ENCODE data around the gene SEZ6.

SEZ6 gene

DNA sequence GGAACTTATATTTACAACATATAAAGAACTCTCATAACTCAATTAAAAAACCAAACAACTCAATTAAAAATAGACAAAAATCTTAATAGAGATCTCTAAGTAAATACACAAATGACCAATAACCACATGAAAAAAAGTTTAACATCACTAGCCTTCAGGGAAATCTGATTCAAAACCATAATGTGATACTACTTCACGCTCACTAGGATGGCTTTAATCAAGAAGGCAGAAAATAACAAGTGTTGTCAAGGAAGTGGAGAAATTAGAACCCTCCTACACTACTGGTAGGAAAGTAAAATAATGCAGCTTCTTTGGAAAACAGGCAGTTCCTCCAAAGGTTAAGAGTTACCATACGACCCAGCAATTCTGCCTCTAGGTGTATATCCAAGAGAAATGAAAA is 62.9 kb downstream of the SEZ6 start:
- Histone ChIP-seq H3K4me1 (ENCODE audit: control insufficient read depth, insufficient read depth, low read length) (peaks cover 37% of the 10 kb centered on the region), H3K4me3 (ENCODE audit: low read depth, low read length) (no peak overlapping the region), H3K9me3 (ENCODE audit: control insufficient read depth, insufficient read depth, low read depth, low read length) (no peaks in the 10 kb centered on the region), H3K36me3 (ENCODE audit: control insufficient read depth in 2 of 2, insufficient read depth in 1 of 2, low read length in 2 of 2) (peaks cover 38 to 48% of the 10 kb centered on the region in 2 experiments), H3K27ac (ENCODE audit: extremely low read depth, low read depth, low read length) (no peak overlapping the region)
- ChIA-PET CTCF (interaction anchor here (1.1 to 1.3 kb wide), 4 partner anchors 10 to 216 kb away, joined by 3 to 6 read pairs (median 4); no protein-coding TSS in a partner anchor), POLR2A (no interaction called here)
- TF ChIP-seq, protein P1, sequence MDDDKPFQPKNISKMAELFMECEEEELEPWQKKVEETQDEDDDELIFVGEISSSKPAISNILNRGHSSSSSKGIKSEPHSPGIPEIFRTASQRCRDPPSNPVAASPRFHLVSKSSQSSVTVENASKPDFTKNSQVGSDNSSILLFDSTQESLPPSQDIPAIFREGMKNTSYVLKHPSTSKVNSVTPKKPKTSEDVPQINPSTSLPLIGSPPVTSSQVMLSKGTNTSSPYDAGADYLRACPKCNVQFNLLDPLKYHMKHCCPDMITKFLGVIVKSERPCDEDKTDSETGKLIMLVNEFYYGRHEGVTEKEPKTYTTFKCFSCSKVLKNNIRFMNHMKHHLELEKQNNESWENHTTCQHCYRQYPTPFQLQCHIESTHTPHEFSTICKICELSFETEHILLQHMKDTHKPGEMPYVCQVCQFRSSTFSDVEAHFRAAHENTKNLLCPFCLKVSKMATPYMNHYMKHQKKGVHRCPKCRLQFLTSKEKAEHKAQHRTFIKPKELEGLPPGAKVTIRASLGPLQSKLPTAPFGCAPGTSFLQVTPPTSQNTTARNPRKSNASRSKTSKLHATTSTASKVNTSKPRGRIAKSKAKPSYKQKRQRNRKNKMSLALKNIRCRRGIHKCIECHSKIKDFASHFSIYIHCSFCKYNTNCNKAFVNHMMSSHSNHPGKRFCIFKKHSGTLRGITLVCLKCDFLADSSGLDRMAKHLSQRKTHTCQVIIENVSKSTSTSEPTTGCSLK (tag by site-specific recombination; IDR thresholded peaks at IDR 0.05) = no peak
- no peak for TF ChIP-seq ZSCAN16 (tag by site-specific recombination; IDR thresholded peaks at IDR 0.05)
- no peak for TF ChIP-seq ZNF140 (tag by site-specific recombination; IDR thresholded peaks at IDR 0.05)
- TF ChIP-seq, protein P2, sequence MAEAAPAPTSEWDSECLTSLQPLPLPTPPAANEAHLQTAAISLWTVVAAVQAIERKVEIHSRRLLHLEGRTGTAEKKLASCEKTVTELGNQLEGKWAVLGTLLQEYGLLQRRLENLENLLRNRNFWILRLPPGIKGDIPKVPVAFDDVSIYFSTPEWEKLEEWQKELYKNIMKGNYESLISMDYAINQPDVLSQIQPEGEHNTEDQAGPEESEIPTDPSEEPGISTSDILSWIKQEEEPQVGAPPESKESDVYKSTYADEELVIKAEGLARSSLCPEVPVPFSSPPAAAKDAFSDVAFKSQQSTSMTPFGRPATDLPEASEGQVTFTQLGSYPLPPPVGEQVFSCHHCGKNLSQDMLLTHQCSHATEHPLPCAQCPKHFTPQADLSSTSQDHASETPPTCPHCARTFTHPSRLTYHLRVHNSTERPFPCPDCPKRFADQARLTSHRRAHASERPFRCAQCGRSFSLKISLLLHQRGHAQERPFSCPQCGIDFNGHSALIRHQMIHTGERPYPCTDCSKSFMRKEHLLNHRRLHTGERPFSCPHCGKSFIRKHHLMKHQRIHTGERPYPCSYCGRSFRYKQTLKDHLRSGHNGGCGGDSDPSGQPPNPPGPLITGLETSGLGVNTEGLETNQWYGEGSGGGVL (tag by site-specific recombination; IDR thresholded peaks at IDR 0.05) = no peak
- no peak for TF ChIP-seq BCL11A (tag by site-specific recombination; IDR thresholded peaks at IDR 0.05; ENCODE audit: low read depth)
- no peak for TF ChIP-seq HOXD13 (CRISPR knock-in tag; IDR thresholded peaks at IDR 0.05; ENCODE audit: borderline replicate concordance)
- no peak for TF ChIP-seq ZNF266 (tag by site-specific recombination; IDR thresholded peaks at IDR 0.05; ENCODE audit: low read depth)
- TF ChIP-seq KLF16 (tag by site-specific recombination; IDR thresholded peaks at IDR 0.05) = no peak

DNA sequence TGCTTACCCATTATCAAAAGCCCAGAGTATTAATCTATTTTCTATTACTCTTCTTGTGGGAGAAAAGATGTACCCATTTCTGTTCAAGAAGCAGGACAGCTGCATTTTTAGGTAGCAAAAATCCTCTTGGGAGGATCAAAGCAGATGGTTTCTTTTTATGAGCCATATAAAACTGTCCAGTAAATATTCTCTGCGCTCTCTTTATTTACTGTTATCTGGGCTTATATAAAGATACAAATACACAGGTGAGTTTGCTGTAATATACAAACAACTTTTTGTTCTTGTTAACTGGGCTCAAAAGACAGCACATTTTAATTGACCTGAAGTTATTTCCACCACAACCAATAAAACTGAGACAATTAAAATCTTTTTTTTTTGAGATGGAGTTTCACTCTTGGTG is 64.6 kb downstream of the SEZ6 start:
- Histone ChIP-seq H3K4me1 (ENCODE audit: control insufficient read depth, insufficient read depth, low read length) (peaks cover 45% of the 10 kb centered on the region), H3K27ac (ENCODE audit: extremely low read depth, low read depth, low read length) (no peak overlapping the region), H3K9me3 (ENCODE audit: control insufficient read depth, insufficient read depth, low read depth, low read length) (no peaks in the 10 kb centered on the region), H3K4me3 (ENCODE audit: low read depth, low read length) (no peak overlapping the region), H3K36me3 (ENCODE audit: control insufficient read depth in 2 of 2, insufficient read depth in 1 of 2, low read length in 2 of 2) (peaks cover 32 to 47% of the 10 kb centered on the region in 2 experiments)
- TF ChIP-seq RBAK (tag by site-specific recombination; IDR thresholded peaks at IDR 0.05) = no peak
- TF ChIP-seq OSR2 (tag by site-specific recombination; IDR thresholded peaks at IDR 0.05) = peak; percentile 49; the same call in 1 of the 2 replicates
- TF ChIP-seq SCRT1 (tag by site-specific recombination; IDR thresholded peaks at IDR 0.05; ENCODE audit: borderline replicate concordance) = no peak
- TF ChIP-seq ZNF561 (tag by site-specific recombination; IDR thresholded peaks at IDR 0.05; ENCODE audit: borderline replicate concordance) = 0 out of 2 replicates have a peak, but pooled peaks have one; percentile 29
- TF ChIP-seq, protein P3, sequence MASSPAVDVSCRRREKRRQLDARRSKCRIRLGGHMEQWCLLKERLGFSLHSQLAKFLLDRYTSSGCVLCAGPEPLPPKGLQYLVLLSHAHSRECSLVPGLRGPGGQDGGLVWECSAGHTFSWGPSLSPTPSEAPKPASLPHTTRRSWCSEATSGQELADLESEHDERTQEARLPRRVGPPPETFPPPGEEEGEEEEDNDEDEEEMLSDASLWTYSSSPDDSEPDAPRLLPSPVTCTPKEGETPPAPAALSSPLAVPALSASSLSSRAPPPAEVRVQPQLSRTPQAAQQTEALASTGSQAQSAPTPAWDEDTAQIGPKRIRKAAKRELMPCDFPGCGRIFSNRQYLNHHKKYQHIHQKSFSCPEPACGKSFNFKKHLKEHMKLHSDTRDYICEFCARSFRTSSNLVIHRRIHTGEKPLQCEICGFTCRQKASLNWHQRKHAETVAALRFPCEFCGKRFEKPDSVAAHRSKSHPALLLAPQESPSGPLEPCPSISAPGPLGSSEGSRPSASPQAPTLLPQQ (tag by site-specific recombination; IDR thresholded peaks at IDR 0.05) = no peak
- no peak for TF ChIP-seq ZNF366 (tag by site-specific recombination; conservative IDR thresholded peaks at IDR 0.05)
- TF ChIP-seq, protein P4, sequence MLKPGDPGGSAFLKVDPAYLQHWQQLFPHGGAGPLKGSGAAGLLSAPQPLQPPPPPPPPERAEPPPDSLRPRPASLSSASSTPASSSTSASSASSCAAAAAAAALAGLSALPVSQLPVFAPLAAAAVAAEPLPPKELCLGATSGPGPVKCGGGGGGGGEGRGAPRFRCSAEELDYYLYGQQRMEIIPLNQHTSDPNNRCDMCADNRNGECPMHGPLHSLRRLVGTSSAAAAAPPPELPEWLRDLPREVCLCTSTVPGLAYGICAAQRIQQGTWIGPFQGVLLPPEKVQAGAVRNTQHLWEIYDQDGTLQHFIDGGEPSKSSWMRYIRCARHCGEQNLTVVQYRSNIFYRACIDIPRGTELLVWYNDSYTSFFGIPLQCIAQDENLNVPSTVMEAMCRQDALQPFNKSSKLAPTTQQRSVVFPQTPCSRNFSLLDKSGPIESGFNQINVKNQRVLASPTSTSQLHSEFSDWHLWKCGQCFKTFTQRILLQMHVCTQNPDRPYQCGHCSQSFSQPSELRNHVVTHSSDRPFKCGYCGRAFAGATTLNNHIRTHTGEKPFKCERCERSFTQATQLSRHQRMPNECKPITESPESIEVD (tag by site-specific recombination; IDR thresholded peaks at IDR 0.05) = peak; percentile 55
- TF ChIP-seq, protein P5, sequence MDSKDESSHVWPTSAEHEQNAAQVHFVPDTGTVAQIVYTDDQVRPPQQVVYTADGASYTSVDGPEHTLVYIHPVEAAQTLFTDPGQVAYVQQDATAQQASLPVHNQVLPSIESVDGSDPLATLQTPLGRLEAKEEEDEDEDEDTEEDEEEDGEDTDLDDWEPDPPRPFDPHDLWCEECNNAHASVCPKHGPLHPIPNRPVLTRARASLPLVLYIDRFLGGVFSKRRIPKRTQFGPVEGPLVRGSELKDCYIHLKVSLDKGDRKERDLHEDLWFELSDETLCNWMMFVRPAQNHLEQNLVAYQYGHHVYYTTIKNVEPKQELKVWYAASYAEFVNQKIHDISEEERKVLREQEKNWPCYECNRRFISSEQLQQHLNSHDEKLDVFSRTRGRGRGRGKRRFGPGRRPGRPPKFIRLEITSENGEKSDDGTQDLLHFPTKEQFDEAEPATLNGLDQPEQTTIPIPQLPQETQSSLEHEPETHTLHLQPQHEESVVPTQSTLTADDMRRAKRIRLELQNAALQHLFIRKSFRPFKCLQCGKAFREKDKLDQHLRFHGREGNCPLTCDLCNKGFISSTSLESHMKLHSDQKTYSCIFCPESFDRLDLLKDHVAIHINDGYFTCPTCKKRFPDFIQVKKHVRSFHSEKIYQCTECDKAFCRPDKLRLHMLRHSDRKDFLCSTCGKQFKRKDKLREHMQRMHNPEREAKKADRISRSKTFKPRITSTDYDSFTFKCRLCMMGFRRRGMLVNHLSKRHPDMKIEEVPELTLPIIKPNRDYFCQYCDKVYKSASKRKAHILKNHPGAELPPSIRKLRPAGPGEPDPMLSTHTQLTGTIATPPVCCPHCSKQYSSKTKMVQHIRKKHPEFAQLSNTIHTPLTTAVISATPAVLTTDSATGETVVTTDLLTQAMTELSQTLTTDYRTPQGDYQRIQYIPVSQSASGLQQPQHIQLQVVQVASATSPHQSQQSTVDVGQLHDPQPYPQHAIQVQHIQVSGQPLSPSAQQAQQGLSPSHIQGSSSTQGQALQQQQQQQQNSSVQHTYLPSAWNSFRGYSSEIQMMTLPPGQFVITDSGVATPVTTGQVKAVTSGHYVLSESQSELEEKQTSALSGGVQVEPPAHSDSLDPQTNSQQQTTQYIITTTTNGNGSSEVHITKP (tag by site-specific recombination; IDR thresholded peaks at IDR 0.05) = 0 out of 2 replicates have a peak, but pooled peaks have one; percentile 1
- POLR2A ChIA-PET = interaction anchor here (0.6 to 2.4 kb wide), 3 partner anchors 8 to 29 kb away, joined by 3 to 10 read pairs (median 3); no protein-coding TSS in a partner anchor
- CTCF ChIA-PET = interaction anchor here (1.1 to 1.2 kb wide), 2 partner anchors 9 to 24 kb away, joined by 3 to 4 read pairs; no protein-coding TSS in a partner anchor
